ENCODE results near the gene CCDC9B.
A peak's percentile ranks its signal among the peaks of the same experiment; 100 is the strongest.

CCDC9B gene

GRCh38 chr15:40363611-40364010 lies 22.9 kb upstream of the CCDC9B start:
- H3K9me3 ChIP-seq (ENCODE audit: control insufficient read depth, low read depth, low read length): no peaks in the 10 kb centered on the region
- H3K9ac ChIP-seq (ENCODE audit: low read length): no peak overlapping the region
- H3K36me3 ChIP-seq (ENCODE audit: control insufficient read depth, low read depth, low read length): no peaks in the 10 kb centered on the region
- H3K4me3 ChIP-seq (ENCODE audit: low read length): no peak overlapping the region
- peaks cover 3% of the 10 kb centered on the region for H3K4me1 ChIP-seq (ENCODE audit: control insufficient read depth, low read depth, low read length)
- no peak overlapping the region for H3K27ac ChIP-seq (ENCODE audit: low read length)
- H3K27me3 ChIP-seq (ENCODE audit: control insufficient read depth, insufficient read depth, low read length): peaks cover 30% of the 10 kb centered on the region

- Histone ChIP-seq H3K27ac (ENCODE audit: low read length) (no peak overlapping the region), H3K9me3 (ENCODE audit: control insufficient read depth, low read depth, low read length) (no peaks in the 10 kb centered on the region), H3K27me3 (ENCODE audit: control insufficient read depth, insufficient read depth, low read length) (peaks cover 25% of the 10 kb centered on the region), H3K4me1 (ENCODE audit: control insufficient read depth, low read depth, low read length) (peaks cover 3% of the 10 kb centered on the region), H3K4me3 (ENCODE audit: low read length) (no peak overlapping the region), H3K36me3 (ENCODE audit: control insufficient read depth, low read depth, low read length) (no peaks in the 10 kb centered on the region), H3K9ac (ENCODE audit: low read length) (no peak overlapping the region)
Observed at GRCh38 chr15:40361640-40362039, 20.9 kb upstream of the CCDC9B start.

GRCh38 chr15:40360015-40360414 lies 19.3 kb upstream of the CCDC9B start:
- Histone ChIP-seq H3K9ac (ENCODE audit: low read length) (no peak overlapping the region), H3K9me3 (ENCODE audit: control insufficient read depth, low read depth, low read length) (no peaks in the 10 kb centered on the region), H3K36me3 (ENCODE audit: control insufficient read depth, low read depth, low read length) (no peaks in the 10 kb centered on the region), H3K4me3 (ENCODE audit: low read length) (no peak overlapping the region), H3K4me1 (ENCODE audit: control insufficient read depth, low read depth, low read length) (peaks cover 3% of the 10 kb centered on the region), H3K27ac (ENCODE audit: low read length) (no peak overlapping the region), H3K27me3 (ENCODE audit: control insufficient read depth, insufficient read depth, low read length) (peaks cover 26% of the 10 kb centered on the region)

GRCh38 chr15:40358471-40359353 lies 18.0 kb upstream of the CCDC9B start:
- H3K27me3 ChIP-seq (ENCODE audit: control insufficient read depth, insufficient read depth, low read length): peaks cover 26% of the 10 kb centered on the region
- peak overlapping the region; percentile 57 for H3K4me3 ChIP-seq (ENCODE audit: low read length)
- H3K36me3 ChIP-seq (ENCODE audit: control insufficient read depth, low read depth, low read length): no peaks in the 10 kb centered on the region
- peaks cover 14% of the 10 kb centered on the region for H3K4me1 ChIP-seq (ENCODE audit: control insufficient read depth, low read depth, low read length)
- H3K27ac ChIP-seq (ENCODE audit: low read length): no peak overlapping the region
- H3K9ac ChIP-seq (ENCODE audit: low read length): no peak overlapping the region
- H3K9me3 ChIP-seq (ENCODE audit: control insufficient read depth, low read depth, low read length): no peaks in the 10 kb centered on the region

GRCh38 chr15:40357723-40358470 lies 17.2 kb upstream of the CCDC9B start, which contains the start of gene DISP2:
Gene DISP2, plus strand, starts transcription at chr15:40358219. Its CDS starts 103 bp downstream, at chr15:40358322.
- Histone ChIP-seq H3K36me3 (ENCODE audit: control insufficient read depth, low read depth, low read length) (no peaks in the 10 kb centered on the region), H3K27ac (ENCODE audit: low read length) (no peak within 1 kb of the TSS), H3K4me3 (ENCODE audit: low read length) (peak within 1 kb of the TSS; percentile 63), H3K4me1 (ENCODE audit: control insufficient read depth, low read depth, low read length) (peaks cover 15% of the 10 kb centered on the region), H3K9me3 (ENCODE audit: control insufficient read depth, low read depth, low read length) (no peaks in the 10 kb centered on the region), H3K27me3 (ENCODE audit: control insufficient read depth, insufficient read depth, low read length) (peaks cover 26% of the 10 kb centered on the region), H3K9ac (ENCODE audit: low read length) (no peak within 1 kb of the TSS)

- peak overlapping the region; percentile 63 for H3K4me3 ChIP-seq (ENCODE audit: low read length)
- no peaks in the 10 kb centered on the region for H3K9me3 ChIP-seq (ENCODE audit: control insufficient read depth, low read depth, low read length)
- H3K36me3 ChIP-seq (ENCODE audit: control insufficient read depth, low read depth, low read length): no peaks in the 10 kb centered on the region
- H3K9ac ChIP-seq (ENCODE audit: low read length): no peak overlapping the region
- H3K27ac ChIP-seq (ENCODE audit: low read length): no peak overlapping the region
- H3K27me3 ChIP-seq (ENCODE audit: control insufficient read depth, insufficient read depth, low read length): peaks cover 26% of the 10 kb centered on the region
- peaks cover 15% of the 10 kb centered on the region for H3K4me1 ChIP-seq (ENCODE audit: control insufficient read depth, low read depth, low read length)
Observed at GRCh38 chr15:40357246-40357645, 16.5 kb upstream of the CCDC9B start.

GRCh38 chr15:40355976-40356585 lies 15.3 kb upstream of the CCDC9B start:
- no peaks in the 10 kb centered on the region for H3K36me3 ChIP-seq (ENCODE audit: control insufficient read depth, low read depth, low read length)
- H3K4me3 ChIP-seq (ENCODE audit: low read length): no peak overlapping the region
- H3K9me3 ChIP-seq (ENCODE audit: control insufficient read depth, low read depth, low read length): no peaks in the 10 kb centered on the region
- H3K4me1 ChIP-seq (ENCODE audit: control insufficient read depth, low read depth, low read length): peaks cover 15% of the 10 kb centered on the region
- no peak overlapping the region for H3K9ac ChIP-seq (ENCODE audit: low read length)
- no peak overlapping the region for H3K27ac ChIP-seq (ENCODE audit: low read length)
- peaks cover 26% of the 10 kb centered on the region for H3K27me3 ChIP-seq (ENCODE audit: control insufficient read depth, insufficient read depth, low read length)

GRCh38 chr15:40354408-40355171 lies 13.9 kb upstream of the CCDC9B start:
- Histone ChIP-seq H3K36me3 (ENCODE audit: control insufficient read depth, low read depth, low read length) (no peaks in the 10 kb centered on the region), H3K4me3 (ENCODE audit: low read length) (no peak overlapping the region), H3K9ac (ENCODE audit: low read length) (no peak overlapping the region), H3K4me1 (ENCODE audit: control insufficient read depth, low read depth, low read length) (peaks cover 15% of the 10 kb centered on the region), H3K27me3 (ENCODE audit: control insufficient read depth, insufficient read depth, low read length) (peaks cover 22% of the 10 kb centered on the region), H3K9me3 (ENCODE audit: control insufficient read depth, low read depth, low read length) (no peaks in the 10 kb centered on the region), H3K27ac (ENCODE audit: low read length) (no peak overlapping the region)

GRCh38 chr15:40353697-40354096 lies 13.0 kb upstream of the CCDC9B start:
- Histone ChIP-seq H3K4me1 (ENCODE audit: control insufficient read depth, low read depth, low read length) (peaks cover 13% of the 10 kb centered on the region), H3K27me3 (ENCODE audit: control insufficient read depth, insufficient read depth, low read length) (peaks cover 14% of the 10 kb centered on the region), H3K9me3 (ENCODE audit: control insufficient read depth, low read depth, low read length) (no peaks in the 10 kb centered on the region), H3K36me3 (ENCODE audit: control insufficient read depth, low read depth, low read length) (no peaks in the 10 kb centered on the region), H3K4me3 (ENCODE audit: low read length) (no peak overlapping the region), H3K27ac (ENCODE audit: low read length) (no peak overlapping the region), H3K9ac (ENCODE audit: low read length) (no peak overlapping the region)

- H3K27ac ChIP-seq (ENCODE audit: low read length): no peak overlapping the region
Observed at GRCh38 chr15:40352281-40352901, 11.7 kb upstream of the CCDC9B start.

More at GRCh38 chr15:40352281-40352901, 11.7 kb upstream of the CCDC9B start:
- Histone ChIP-seq H3K36me3 (ENCODE audit: control insufficient read depth, low read depth, low read length) (no peaks in the 10 kb centered on the region), H3K27me3 (ENCODE audit: control insufficient read depth, insufficient read depth, low read length) (peaks cover 10% of the 10 kb centered on the region), H3K9ac (ENCODE audit: low read length) (no peak overlapping the region), H3K4me3 (ENCODE audit: low read length) (no peak overlapping the region), H3K4me1 (ENCODE audit: control insufficient read depth, low read depth, low read length) (peaks cover 13% of the 10 kb centered on the region), H3K9me3 (ENCODE audit: control insufficient read depth, low read depth, low read length) (no peaks in the 10 kb centered on the region)
